HG03575 (cell line): ENCODE measurements around the gene MINK1.

Experiments used
- ATAC-seq: cut with Tn5 transposase; IDR thresholded peaks from one replicate; pipeline ENCODE4 v1.9.1; 2021; ENCODE audit not compliant: unreplicated experiment, insufficient number of reproducible peaks, low FRiP score; ENCODE audit errors: extremely low read depth

The MINK1 gene

GRCh38 chr17:4940555-4941318 is 107.6 kb downstream of the MINK1 start:
- ATAC-seq: no peak

DNA sequence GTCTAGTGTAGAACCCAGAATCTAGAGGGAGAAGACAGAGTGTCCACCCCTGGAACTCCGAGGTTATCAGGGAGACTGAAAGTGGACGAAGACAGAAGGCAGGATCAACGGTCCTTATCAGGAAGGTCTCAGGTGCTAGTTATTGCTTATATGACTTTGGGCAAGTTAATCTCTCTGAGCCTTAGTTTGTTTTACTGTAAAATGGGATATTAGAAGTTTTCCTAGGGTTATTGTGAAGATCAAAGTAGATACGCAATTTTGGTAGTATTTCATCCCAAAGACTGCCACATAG is 108.1 kb downstream of the MINK1 start:
- no peak for ATAC-seq

- ATAC-seq: no peak
These were observed 109.8 kb downstream of the MINK1 start for GRCh38 chr17:4942760-4943508.

DNA sequence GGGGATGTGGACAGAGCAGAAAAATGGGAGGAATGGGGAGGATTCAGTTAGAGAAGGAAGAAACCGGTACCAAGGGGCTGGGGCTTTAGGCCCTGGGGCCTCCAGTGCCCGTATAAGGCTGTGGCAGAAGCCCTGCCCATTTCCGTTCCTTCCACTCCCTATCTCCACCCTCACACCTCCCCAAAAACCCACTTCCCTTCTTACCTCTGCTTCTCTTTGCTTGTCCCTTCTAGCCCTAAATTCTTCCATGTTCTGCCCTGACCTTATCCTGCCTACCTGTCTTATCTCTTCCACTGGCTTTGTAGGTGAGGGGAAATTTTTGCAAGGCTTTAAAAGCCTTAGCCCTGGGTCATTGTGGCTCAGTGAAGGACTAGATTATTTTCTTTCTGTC is 111.0 kb downstream of the MINK1 start:
- no peak for ATAC-seq

GRCh38 chr17:4944554-4945175 is 111.5 kb downstream of the MINK1 start:
- ATAC-seq: no peak

GRCh38 chr17:4945176-4945943 is 112.2 kb downstream of the MINK1 start:
- no peak for ATAC-seq

- no peak for ATAC-seq
These were observed 112.8 kb downstream of the MINK1 start for GRCh38 chr17:4945944-4946280.

DNA sequence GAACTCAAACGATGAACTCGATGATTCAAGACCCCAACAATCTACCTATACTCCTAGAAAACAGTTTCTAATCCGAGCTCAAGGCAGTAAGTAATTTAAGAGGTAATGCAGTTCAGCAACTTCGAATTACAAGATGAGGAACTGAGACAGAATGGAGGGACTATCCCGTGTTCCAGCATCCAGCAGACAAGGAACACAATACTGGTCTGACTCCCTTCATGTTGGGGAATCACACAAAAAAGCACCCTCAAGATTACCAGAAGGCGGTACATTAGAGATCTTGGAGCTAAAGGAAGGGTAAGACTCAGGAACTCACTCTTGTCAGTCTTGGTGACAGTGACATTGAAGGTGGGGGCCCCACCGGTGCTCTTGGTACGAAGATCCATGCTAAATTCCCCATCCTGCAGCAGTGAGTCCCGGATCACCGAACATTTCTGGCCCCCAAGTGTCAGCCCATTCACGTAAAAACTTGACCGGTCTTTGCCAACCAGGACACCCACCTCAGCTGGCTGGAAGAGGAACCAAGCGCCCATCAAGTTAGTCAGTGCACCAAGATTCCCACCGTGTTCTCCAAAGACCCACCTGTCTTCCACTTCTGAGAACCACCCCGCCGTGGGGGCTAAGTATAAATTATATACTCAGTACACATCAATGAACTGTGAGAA is 113.3 kb downstream of the MINK1 start:
- no peak for ATAC-seq

GRCh38 chr17:4947010-4947410 is 113.9 kb downstream of the MINK1 start:
- no peak for ATAC-seq
